ENCODE measurements around the gene KLHDC3. TPM values are rescaled to one million over a fixed set of nuclear protein-coding genes. Genes with fewer than 3 reads are reported as not detected.

The KLHDC3 gene
- total RNA-seq (2021; fragmentation: NEBNext Ultra II Directional; extraction: Animal tissue kit (Norgen Biotek cat#: 25700)) (181 and 182 TPM in 2 replicates), polyA plus RNA-seq (2011; rRNA removed) (203 and 240 TPM in 2 replicates), polyA minus RNA-seq (2011; rRNA and poly(A)+ RNA removed) (177 and 199 TPM in 2 replicates)
- polyA plus RNA-seq (2011; cell fraction: cytosol; rRNA removed): 158 TPM
- 180 TPM for polyA plus RNA-seq (2011; cell fraction: nucleus; rRNA removed)
- polyA plus RNA-seq (2012, experiment 1 of 2): 138 to 202 TPM (median 196 TPM) in 4 replicates
- 279 TPM for polyA plus RNA-seq (2012, experiment 2 of 2)
- polyA plus RNA-seq (2013, experiment 1 of 2): 94.2 TPM
- polyA plus RNA-seq (2013, experiment 2 of 2): 96.3 TPM
- polyA minus RNA-seq (2011; cell fraction: cytosol; rRNA and poly(A)+ RNA removed): 73.0 TPM
- polyA minus RNA-seq (2011; cell fraction: nucleus; rRNA and poly(A)+ RNA removed): 57.7 TPM
- long read RNA-seq, experiment 1, transcript KLHDC3-202 (11 exons, 1,909 nt): major isoform, 99 of 249 reads
- long read RNA-seq, experiment 1, partial matches to known transcripts: 128 of 249 reads
- long read RNA-seq, experiment 1, other reads (novel, unspliced or antisense): 22 of 249 reads
- long read RNA-seq, experiment 2, transcript KLHDC3-202 (11 exons, 1,909 nt): major isoform, 231 of 261 reads
- long read RNA-seq, experiment 2, partial matches to known transcripts: 18 of 261 reads
- long read RNA-seq, experiment 2, other reads (novel, unspliced or antisense): 12 of 261 reads

- Histone ChIP-seq H3K27ac (ENCODE audit: low read depth, low read length) (peak within 1 kb of the TSS; percentile 54), H3K56ac (replicated peaks; ENCODE audit: insufficient read length, low read depth, low read length) (peak within 1 kb of the TSS; percentile 75), H3K27me3 (replicated peaks in 1 of 4; ENCODE audit: control insufficient read depth in 3 of 4, extremely low read depth in 1 of 4, insufficient read depth in 3 of 4, low read length in 3 of 4) (no peaks in the 10 kb centered on the region), H3K79me2 (ENCODE audit: control insufficient read depth in 1 of 2, insufficient read depth in 2 of 2, low read length in 2 of 2) (peaks cover 3 to 45% of the 10 kb centered on the region in 2 experiments; a peak in 2 of 4 replicates), H3K9ac (replicated peaks in 1 of 4; ENCODE audit: extremely low read depth in 1 of 4, low read depth in 3 of 4, low read length in 3 of 4) (peak within 1 kb of the TSS; percentile 63 to 81 (median 72)), H3K79me1 (ENCODE audit: low read depth, low read length) (peaks cover 8% of the 10 kb centered on the region), H3K23me2 (ENCODE audit: low read depth, low read length) (peaks cover 7% of the 10 kb centered on the region), H4K91ac (replicated peaks; ENCODE audit: insufficient read length, low read length) (peak within 1 kb of the TSS; percentile 36), H4K20me1 (replicated peaks in 1 of 2; ENCODE audit: control insufficient read depth in 1 of 2, insufficient read depth in 2 of 2, low read length in 2 of 2) (peaks cover 0 to 9% of the 10 kb centered on the region in 2 experiments), H4K8ac (ENCODE audit: extremely low read depth, insufficient read depth, low read length) (peak within 1 kb of the TSS; percentile 74), H2BK12ac (ENCODE audit: low read depth, low read length) (peak within 1 kb of the TSS; percentile 53; the same call in 1 of the 2 replicates), H2BK120ac (replicated peaks; ENCODE audit: low read depth, low read length) (no peak within 1 kb of the TSS), H3K4me3 (ENCODE audit: extremely low read depth in 1 of 4, insufficient read depth in 2 of 4, low read depth in 3 of 4, low read length in 4 of 4) (peak within 1 kb of the TSS; percentile 85 to 99 (median 88)), H3K14ac (ENCODE audit: insufficient read length) (no peak within 1 kb of the TSS), H3K36me3 (ENCODE audit: control insufficient read depth in 2 of 4, insufficient read depth in 4 of 4, low read length in 3 of 4) (peaks cover 17 to 46% (median 39%) of the 10 kb centered on the region in 4 experiments), H3K4me1 (replicated peaks in 1 of 4; ENCODE audit: control insufficient read depth in 3 of 4, insufficient read depth in 4 of 4, low read length in 3 of 4) (peaks cover 0 to 9% (median 4%) of the 10 kb centered on the region in 4 experiments; a peak in 6 of 7 replicates), H4K5ac (ENCODE audit: insufficient read length, low read depth, low read length) (peak within 1 kb of the TSS; percentile 82), H2AK5ac (ENCODE audit: low read depth, low read length) (peak within 1 kb of the TSS; percentile 84), H2AFZ (ENCODE audit: low read length) (no peak within 1 kb of the TSS; the same call in 1 of the 2 replicates), H3K18ac (ENCODE audit: extremely low read depth, low read length) (peak within 1 kb of the TSS; percentile 75), H3K4me2 (ENCODE audit: insufficient read depth in 1 of 2, low read depth in 2 of 2, low read length in 2 of 2) (peak within 1 kb of the TSS; percentile 90 to 95), H2BK20ac (ENCODE audit: low read length) (no peak within 1 kb of the TSS), H2BK15ac (ENCODE audit: low read length) (peak within 1 kb of the TSS; percentile 75; the same call in 1 of the 2 replicates), H3K9me3 (ENCODE audit: insufficient read depth in 2 of 2, low read depth in 1 of 2, low read length in 1 of 2) (no peaks in the 10 kb centered on the region), H3K23ac (ENCODE audit: insufficient read length) (no peak within 1 kb of the TSS), H2BK5ac (ENCODE audit: low read depth, low read length) (peak within 1 kb of the TSS; percentile 91), H3K4ac (replicated peaks; ENCODE audit: insufficient read length, low read depth, low read length) (peak within 1 kb of the TSS; percentile 17)
- DNase-seq (ENCODE audit: low read depth in 1 of 2, low spot score in 2 of 2): peak; percentile 99 to 100
- WGBS, 2 experiments (ENCODE audit: extremely low coverage in 1 of 2, insufficient coverage in 1 of 2, insufficient read length in 1 of 2, insufficient replicate concordance in 2 of 2, low coverage in 1 of 2, low lambda C conversion rate in 2 of 2, missing lambda C conversion rate in 1 of 2): 0% methylated on average over 29 of the region's 51 CpGs; no CpG with 5 or more reads in 1 of the 2 experiments
- FAIRE-seq: peak; percentile 92
- ChIA-PET CTCF (ENCODE audit: partially characterized antibody) (interaction anchor here (0.6 to 2.2 kb wide), 13 partner anchors 19 to 529 kb away, joined by 3 to 9 read pairs (median 3); partner anchors contain the start of genes GNMT and PTK7), POLR2A (ENCODE audit: partially characterized antibody) (interaction anchor here (0.6 to 27.9 kb wide), 18 partner anchors 8 to 162 kb away, joined by 3 to 584 read pairs (median 6); partner anchors contain the start of genes CNPY3, CUL7, KLC4 and MRPL2)
- TF ChIP-seq ASH2L (IDR thresholded peaks at IDR 0.05; ENCODE audit: low read length) (peak; percentile 97), POLR2A (IDR thresholded peaks at IDR 0.05; ENCODE audit: control extremely low read depth in 1 of 2, low read depth in 2 of 2, low read length in 2 of 2) (no peak), CREB1 (IDR thresholded peaks at IDR 0.05) (peak; percentile 87), E2F6 (IDR thresholded peaks at IDR 0.05) (no peak), TAF7 (optimal IDR thresholded peaks at IDR 0.05; ENCODE audit: borderline replicate concordance, low read depth, low read length) (peak; percentile 24), CHD1 (IDR thresholded peaks at IDR 0.05; ENCODE audit: low read depth, low read length) (no peak), JUN (IDR thresholded peaks at IDR 0.05; ENCODE audit: low read depth, low read length) (no peak), CEBPB (IDR thresholded peaks at IDR 0.05; ENCODE audit: low read depth, low read length) (no peak), RAD21 (IDR thresholded peaks at IDR 0.05 in 1 of 2, conservative IDR thresholded peaks at IDR 0.05 in 1 of 2; ENCODE audit: low read depth in 2 of 2, low read length in 2 of 2) (peak in 1 of 2 experiments; percentile 12; a peak in 1 of 4 replicates)
These were observed at the start of gene KLHDC3, which contains the start of gene MEA1 for GRCh38 chr6:43013843-43014433. TSS of gene KLHDC3 (plus strand) at chr6:43014249. CDS start at chr6:43017193, 2,944 bp downstream. TSS of gene MEA1 (minus strand) at chr6:43013946. CDS start at chr6:43013813, 133 bp downstream.

Data from H1 (cell line).